NB4 (cell line): ENCODE results near the gene CPXM1.

ENCODE experiments used
- DNase-seq: peaks from one replicate; pipeline ENCODE4 v3.0.0; 2010; ENCODE audit warnings: low read depth
- H3K4me3 ChIP-seq: one replicate; pipeline ENCODE4 v1.5.1; 2011; ENCODE audit warnings: mild to moderate bottlenecking, low read depth, low read length, moderate library complexity
- MAX ChIP-seq: IDR thresholded peaks from 2 replicates; pipeline ENCODE4 v1.6.1; 2011; ENCODE audit warnings: low read depth, low read length
- MYC ChIP-seq: IDR thresholded peaks from 2 replicates; pipeline ENCODE4 v1.6.1; 2011; ENCODE audit warnings: low read depth, low read length
- POLR2A ChIP-seq: IDR thresholded peaks from 2 replicates; pipeline ENCODE4 v1.6.1; 2011; ENCODE audit warnings: mild to moderate bottlenecking; ENCODE audit not compliant: insufficient read length; ENCODE audit errors: extremely low read depth
- TF ChIP-seq, protein P1 (sequence below): IDR thresholded peaks from one replicate; pipeline ENCODE4 v1.5.1; 2012; ENCODE audit warnings: low read depth, low read length

The CPXM1 gene

GRCh38 chr20:2800521-2801285, at the start of gene CPXM1:
Gene CPXM1, minus strand, starts transcription at chr20:2800627. Its CDS starts 55 bp downstream, at chr20:2800572.
- peak within 1 kb of the TSS; percentile 83 for H3K4me3 ChIP-seq
- peak; percentile 95 for DNase-seq
- TF ChIP-seq MYC, result peak; percentile 56
- TF ChIP-seq, protein P1, sequence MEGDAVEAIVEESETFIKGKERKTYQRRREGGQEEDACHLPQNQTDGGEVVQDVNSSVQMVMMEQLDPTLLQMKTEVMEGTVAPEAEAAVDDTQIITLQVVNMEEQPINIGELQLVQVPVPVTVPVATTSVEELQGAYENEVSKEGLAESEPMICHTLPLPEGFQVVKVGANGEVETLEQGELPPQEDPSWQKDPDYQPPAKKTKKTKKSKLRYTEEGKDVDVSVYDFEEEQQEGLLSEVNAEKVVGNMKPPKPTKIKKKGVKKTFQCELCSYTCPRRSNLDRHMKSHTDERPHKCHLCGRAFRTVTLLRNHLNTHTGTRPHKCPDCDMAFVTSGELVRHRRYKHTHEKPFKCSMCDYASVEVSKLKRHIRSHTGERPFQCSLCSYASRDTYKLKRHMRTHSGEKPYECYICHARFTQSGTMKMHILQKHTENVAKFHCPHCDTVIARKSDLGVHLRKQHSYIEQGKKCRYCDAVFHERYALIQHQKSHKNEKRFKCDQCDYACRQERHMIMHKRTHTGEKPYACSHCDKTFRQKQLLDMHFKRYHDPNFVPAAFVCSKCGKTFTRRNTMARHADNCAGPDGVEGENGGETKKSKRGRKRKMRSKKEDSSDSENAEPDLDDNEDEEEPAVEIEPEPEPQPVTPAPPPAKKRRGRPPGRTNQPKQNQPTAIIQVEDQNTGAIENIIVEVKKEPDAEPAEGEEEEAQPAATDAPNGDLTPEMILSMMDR, result peak; percentile 13
- TF ChIP-seq MAX, result no peak; the same call in 1 of the 2 replicates
- TF ChIP-seq POLR2A, result peak; percentile 74

DNA sequence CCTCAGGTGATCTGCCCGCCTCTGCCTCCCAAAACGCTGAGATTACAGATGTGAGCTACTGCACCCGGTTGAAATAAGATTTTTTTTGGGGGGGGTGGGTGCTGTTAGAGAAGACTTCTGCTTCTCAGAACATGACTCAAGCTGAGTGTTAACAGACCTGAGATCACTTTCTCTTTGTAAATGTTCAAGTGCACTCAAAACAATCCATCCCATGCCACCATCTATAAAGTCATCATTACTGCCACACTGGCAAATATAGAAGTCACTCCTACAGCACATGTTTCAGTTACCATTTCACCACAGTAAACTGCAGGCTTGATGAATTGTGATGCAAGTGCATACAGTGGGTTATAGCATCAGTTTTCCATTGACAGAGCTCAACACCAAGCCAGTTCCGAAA, 49.1 kb upstream of the CPXM1 start:
- TF ChIP-seq, protein P1, result no peak
- TF ChIP-seq MYC, result no peak
- TF ChIP-seq MAX, result no peak
- TF ChIP-seq POLR2A, result no peak
- no peak overlapping the region for H3K4me3 ChIP-seq
- no peak for DNase-seq

GRCh38 chr20:2847802-2848201, 47.4 kb upstream of the CPXM1 start:
- TF ChIP-seq POLR2A (no peak), MAX (no peak), MYC (no peak)
- TF ChIP-seq, protein P1, result no peak
- H3K4me3 ChIP-seq, result no peak overlapping the region

GRCh38 chr20:2846698-2847097, 46.3 kb upstream of the CPXM1 start:
- no peak overlapping the region for H3K4me3 ChIP-seq
- no peak for DNase-seq
- TF ChIP-seq, protein P1, result no peak
- TF ChIP-seq POLR2A (no peak), MAX (no peak), MYC (no peak)

More at GRCh38 chr20:2847802-2848201, 47.4 kb upstream of the CPXM1 start:
- DNase-seq, result no peak

DNA sequence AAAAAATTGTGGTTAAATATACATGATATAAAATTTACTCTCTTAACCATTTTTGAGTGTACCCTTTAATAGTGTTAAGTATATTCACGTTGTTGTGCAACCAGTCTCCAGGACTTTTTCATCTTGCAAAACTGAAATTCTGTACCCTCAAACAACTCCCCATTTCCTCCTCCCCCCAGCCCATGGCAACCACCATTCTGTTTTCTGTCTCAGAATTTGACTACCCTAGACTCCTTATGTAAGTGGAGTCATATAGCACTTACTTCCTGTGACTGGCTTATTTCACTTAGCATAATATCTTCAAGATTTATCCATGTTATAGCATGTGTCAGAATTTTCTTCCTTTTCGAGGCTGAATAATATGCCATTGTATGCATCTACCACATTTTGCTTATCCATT, 45.2 kb upstream of the CPXM1 start:
- no peak overlapping the region for H3K4me3 ChIP-seq
- peak; percentile 77 for DNase-seq
- TF ChIP-seq MYC (no peak), MAX (no peak), POLR2A (no peak)
- TF ChIP-seq, protein P1, result no peak
